Calu3 (cell line): ENCODE measurements around the gene GPR158. TPM values are rescaled to one million over a fixed set of nuclear protein-coding genes. Genes with fewer than 3 reads are reported as not detected.

Source experiments
- BruUV-seq: library from RNA; stranded (reverse); fragments of 400-500 nt; replicated peaks from 2 replicates; lab custom pipeline; 2021; lab: Mats Ljungman, UMichigan
- CTCF ChIA-PET: fragments of 300-600 bp; sonication (Branson Sonifier 250); formaldehyde crosslinking; loops from one replicate; lab custom pipeline; 2022; ENCODE audit warnings: antibody characterized with exemption; lab: Charles Lee
- DNase-seq: peaks from one replicate; pipeline ENCODE4 v3.0.0; 2022
- H3K27ac Mint-ChIP-seq: one replicate; pipeline ENCODE4 v1.8.0; 2022; ENCODE audit warnings: mixed read lengths; ENCODE audit not compliant: unreplicated experiment
- H3K27me3 Mint-ChIP-seq: one replicate; pipeline ENCODE4 v1.8.0; 2022; ENCODE audit warnings: mixed read lengths; ENCODE audit not compliant: unreplicated experiment
- H3K36me3 Mint-ChIP-seq: one replicate; pipeline ENCODE4 v1.8.0; 2022; ENCODE audit warnings: mild to moderate bottlenecking, moderate library complexity, mixed read lengths; ENCODE audit not compliant: insufficient read depth, unreplicated experiment
- H3K4me1 Mint-ChIP-seq: one replicate; pipeline ENCODE4 v1.8.0; 2022; ENCODE audit warnings: mild to moderate bottlenecking, low read depth, mixed read lengths; ENCODE audit not compliant: unreplicated experiment
- H3K4me3 Mint-ChIP-seq: one replicate; pipeline ENCODE4 v1.8.0; 2022; ENCODE audit warnings: mild to moderate bottlenecking, low read depth, moderate library complexity, mixed read lengths; ENCODE audit not compliant: unreplicated experiment
- H3K9me3 Mint-ChIP-seq: one replicate; pipeline ENCODE4 v1.8.0; 2022; ENCODE audit warnings: low read depth, mixed read lengths; ENCODE audit not compliant: unreplicated experiment
- CTCF ChIP-seq: fragments of 200-600 bp; IDR thresholded peaks from one replicate; pipeline ENCODE4 v1.8.0; 2022; ENCODE audit warnings: antibody characterized with exemption; ENCODE audit not compliant: unreplicated experiment
- intact Hi-C: fragments of 100-400 bp; cut with micrococcal nuclease; formaldehyde crosslinking; loops from one replicate; pipeline ENCODE4 v1.10.0; 2022; ENCODE audit not compliant: unreplicated experiment
- total RNA-seq: library from RNA; stranded (reverse); gene quantifications from 2 replicates; pipeline ENCODE4 v1.2.3, GENCODE V29; 2022

GPR158 gene
- total RNA-seq, 1 experiment from 2014 or later, result not detected

- Mint-ChIP-seq H3K9me3 (no peaks in the 10 kb centered on the region), H3K4me1 (peaks cover 8% of the 10 kb centered on the region), H3K27ac (no peak overlapping the region), H3K27me3 (no peaks in the 10 kb centered on the region), H3K36me3 (no peaks in the 10 kb centered on the region), H3K4me3 (no peak overlapping the region)
- CTCF ChIA-PET, result no interaction called here
- TF ChIP-seq CTCF, result no peak
- intact Hi-C loops, result no loop called here
- DNase-seq, result no peak
- BruUV-seq, result no TSS peak
Measured at GRCh38 chr10:25206693-25207414, 32.1 kb downstream of the GPR158 start.

- CTCF ChIA-PET, result no interaction called here
- Mint-ChIP-seq H3K27me3 (no peaks in the 10 kb centered on the region), H3K4me1 (peaks cover 8% of the 10 kb centered on the region), H3K4me3 (no peak overlapping the region), H3K36me3 (no peaks in the 10 kb centered on the region), H3K27ac (no peak overlapping the region), H3K9me3 (no peaks in the 10 kb centered on the region)
- no TSS peak for BruUV-seq
- TF ChIP-seq CTCF, result no peak
- no peak for DNase-seq
- intact Hi-C loops, result no loop called here
Measured at GRCh38 chr10:25209618-25210017, 34.8 kb downstream of the GPR158 start.

GRCh38 chr10:25210265-25210664 lies 35.5 kb downstream of the GPR158 start:
- Mint-ChIP-seq H3K27ac (no peak overlapping the region), H3K4me3 (no peak overlapping the region), H3K9me3 (no peaks in the 10 kb centered on the region), H3K27me3 (no peaks in the 10 kb centered on the region), H3K4me1 (peaks cover 8% of the 10 kb centered on the region), H3K36me3 (no peaks in the 10 kb centered on the region)
- TF ChIP-seq CTCF, result no peak
- CTCF ChIA-PET, result no interaction called here
- no TSS peak for BruUV-seq
- no peak for DNase-seq
- intact Hi-C loops, result no loop called here

GRCh38 chr10:25220156-25220555 lies 45.4 kb downstream of the GPR158 start:
- Mint-ChIP-seq H3K4me1 (no peaks in the 10 kb centered on the region), H3K36me3 (no peaks in the 10 kb centered on the region), H3K9me3 (no peaks in the 10 kb centered on the region), H3K27me3 (no peaks in the 10 kb centered on the region), H3K4me3 (no peak overlapping the region), H3K27ac (no peak overlapping the region)
- CTCF ChIA-PET, result no interaction called here
- intact Hi-C loops, result no loop called here
- BruUV-seq, result no TSS peak
- TF ChIP-seq CTCF, result no peak
- no peak for DNase-seq
